Central memory CD8-positive, alpha-beta T cell (primary cell): ENCODE data around the gene RNF166.

Experiments used
- ATAC-seq: fragments of 150-1000 bp; cut with Tn5 transposase; replicated peaks from 2 replicates; pipeline ENCODE4 v1.10.0; 2022; ENCODE audit warnings: mild to moderate bottlenecking, moderate FRiP score, moderate number of reproducible peaks; ENCODE audit not compliant: poor library complexity, severe bottlenecking; ENCODE audit errors: extremely low read depth
- DNase-seq, 2 donors: peaks; one replicate each; pipeline ENCODE4 v3.0.0; 2021; ENCODE audit warnings: low spot score in 2 of 2
- H3K27ac Mint-ChIP-seq: one replicate; pipeline ENCODE4 v1.8.0; 2022; ENCODE audit warnings: low read depth, mild to moderate bottlenecking, moderate library complexity, mixed read lengths
- H3K27me3 Mint-ChIP-seq: one replicate; pipeline ENCODE4 v1.8.0; 2022; ENCODE audit warnings: mixed read lengths
- H3K36me3 Mint-ChIP-seq: one replicate; pipeline ENCODE4 v1.8.0; 2022; ENCODE audit warnings: mild to moderate bottlenecking, moderate library complexity, mixed read lengths; ENCODE audit not compliant: insufficient read depth
- H3K4me1 Mint-ChIP-seq: one replicate; pipeline ENCODE4 v1.8.0; 2022; ENCODE audit warnings: mixed read lengths
- H3K4me3 Mint-ChIP-seq: one replicate; pipeline ENCODE4 v1.8.0; 2022; ENCODE audit warnings: mild to moderate bottlenecking, moderate library complexity, mixed read lengths
- H3K9me3 Mint-ChIP-seq: one replicate; pipeline ENCODE4 v1.8.0; 2022; ENCODE audit warnings: mixed read lengths

Gene RNF166

DNA sequence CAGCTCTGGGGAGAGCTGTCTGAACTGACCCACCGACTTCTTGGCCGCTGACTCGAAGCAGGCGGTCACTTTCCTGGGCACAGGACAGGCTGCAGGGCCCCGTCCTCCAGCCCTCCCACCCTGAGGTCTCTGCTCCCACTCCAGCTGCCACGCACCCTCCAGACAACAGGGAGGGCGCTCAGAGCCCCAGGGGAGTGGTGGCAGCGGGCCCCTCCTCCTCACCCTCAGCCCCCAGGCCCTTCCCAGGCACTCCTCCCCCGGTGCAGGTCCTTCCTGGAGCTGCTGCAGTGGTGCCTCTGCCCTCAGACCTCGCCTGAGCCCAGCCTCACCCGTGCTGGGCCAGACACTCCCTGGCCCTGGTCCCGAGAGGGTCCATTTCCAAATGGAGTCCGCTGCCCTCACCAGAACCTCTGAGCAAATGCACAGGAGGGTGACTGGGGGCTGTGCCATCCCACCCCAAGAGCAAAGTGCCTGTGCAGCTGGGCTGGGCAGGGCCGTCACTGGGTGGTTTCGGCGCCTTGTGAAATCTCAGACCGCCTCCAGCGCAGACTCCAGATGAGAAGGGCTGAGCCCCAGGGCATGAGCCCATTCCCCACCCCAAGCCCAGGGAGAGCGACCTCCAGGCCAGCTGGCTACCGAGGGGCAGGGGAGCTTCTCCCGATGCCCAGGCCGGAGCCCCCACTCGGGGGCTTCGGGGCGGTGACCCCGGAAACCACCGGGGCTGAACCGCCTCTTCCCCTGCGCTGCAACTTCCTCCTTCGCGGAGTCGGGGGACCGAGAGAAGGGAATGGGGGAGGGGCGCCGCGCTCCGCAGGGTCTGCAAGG lies 56.1 kb downstream of the RNF166 start:
- Mint-ChIP-seq H3K27me3 (no peaks in the 10 kb centered on the region), H3K4me1 (peaks cover 17% of the 10 kb centered on the region), H3K4me3 (peak overlapping the region; percentile 87), H3K36me3 (peaks cover 29% of the 10 kb centered on the region), H3K27ac (peak overlapping the region; percentile 92), H3K9me3 (no peaks in the 10 kb centered on the region)
- no peak for ATAC-seq
- peak in 1 of 2 donors; percentile 35 for DNase-seq

DNA sequence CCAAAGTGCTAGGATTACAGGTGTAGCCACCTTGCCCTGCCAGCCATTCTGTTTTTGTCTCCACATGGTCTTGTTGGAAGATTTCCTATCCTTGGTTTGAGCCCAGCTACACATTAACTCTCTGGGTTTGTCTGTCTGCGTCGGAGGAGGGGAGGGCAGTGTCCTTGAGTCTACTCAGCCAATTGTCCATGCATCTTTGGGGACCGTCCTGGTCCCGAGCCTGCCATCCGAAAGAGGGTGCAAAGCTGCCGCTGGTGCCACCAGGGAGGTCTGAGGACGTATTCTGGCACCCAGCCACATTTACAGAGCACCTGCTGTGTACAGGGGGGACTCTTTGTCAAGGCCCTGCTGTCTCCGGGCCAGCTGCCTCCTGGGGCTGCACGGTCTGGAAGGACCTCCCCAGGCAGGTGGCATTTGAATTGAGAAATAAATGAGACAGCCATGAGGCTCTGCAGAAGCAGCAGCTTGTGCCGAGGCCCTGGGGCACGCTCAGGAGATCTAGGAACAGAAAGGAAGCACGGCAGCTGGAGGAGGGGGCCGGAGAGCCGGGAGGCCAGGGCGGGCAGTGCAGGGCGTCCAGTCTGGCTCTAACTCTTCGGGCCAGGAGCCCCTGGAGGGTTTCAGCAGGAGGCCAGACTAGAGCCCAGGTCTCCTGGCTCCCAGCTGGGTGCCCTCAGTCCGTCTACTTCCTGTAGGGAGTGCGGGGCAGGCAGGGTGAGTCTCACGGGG lies 56.8 kb downstream of the RNF166 start:
- Mint-ChIP-seq H3K27ac (peak overlapping the region; percentile 92), H3K27me3 (no peaks in the 10 kb centered on the region), H3K4me3 (peak overlapping the region; percentile 87), H3K9me3 (no peaks in the 10 kb centered on the region), H3K4me1 (peaks cover 24% of the 10 kb centered on the region), H3K36me3 (peaks cover 34% of the 10 kb centered on the region)
- no peak for ATAC-seq
- DNase-seq: no peak

DNA sequence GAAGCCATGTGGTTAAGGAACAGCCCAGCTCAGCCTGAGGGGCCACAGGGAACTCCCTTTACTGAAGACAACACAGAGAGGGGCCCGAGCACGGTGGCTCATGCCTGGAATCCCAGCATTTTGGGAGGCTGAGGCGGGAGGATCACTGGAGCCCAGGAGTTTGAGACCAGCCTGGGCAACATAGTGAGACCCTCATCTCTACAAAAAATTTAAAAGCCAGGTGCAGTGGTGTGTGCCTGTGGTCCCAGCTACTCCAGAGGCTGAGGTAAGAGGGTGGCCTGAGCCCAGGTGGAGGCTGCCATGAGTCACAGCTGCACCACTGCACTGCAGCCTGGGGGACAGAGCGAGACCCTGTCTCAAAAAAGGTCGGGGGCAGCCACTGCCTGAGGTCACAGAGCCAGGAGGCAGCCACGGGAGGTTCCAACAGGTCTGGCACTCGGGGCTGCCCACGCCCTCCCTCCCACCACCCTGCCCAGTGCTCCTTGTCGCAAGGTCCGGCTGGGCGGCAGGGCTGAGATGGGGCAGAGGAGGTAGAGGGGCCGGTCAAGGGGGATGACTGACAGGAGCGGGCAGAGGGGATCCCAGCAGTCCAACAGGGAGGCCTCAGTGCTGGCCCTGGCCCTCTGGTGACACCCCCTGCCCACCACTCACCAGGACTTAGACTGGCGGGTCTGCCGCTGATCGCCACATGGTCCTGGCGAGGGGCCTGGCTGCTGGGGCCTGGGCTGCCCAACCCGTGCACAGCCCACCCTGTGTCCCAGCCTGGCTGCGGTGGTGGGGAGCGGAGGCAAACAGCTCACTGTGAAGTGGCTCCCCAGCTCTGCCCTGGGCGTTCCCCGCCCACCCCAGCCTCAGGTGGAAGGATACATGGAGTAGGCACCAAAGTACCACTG lies 58.8 kb downstream of the RNF166 start:
- H3K27me3 Mint-ChIP-seq: no peaks in the 10 kb centered on the region
- H3K27ac Mint-ChIP-seq: no peak overlapping the region
- H3K9me3 Mint-ChIP-seq: no peaks in the 10 kb centered on the region
- DNase-seq: no peak
- ATAC-seq: no peak
- peaks cover 26% of the 10 kb centered on the region for H3K4me1 Mint-ChIP-seq
- H3K36me3 Mint-ChIP-seq: peaks cover 42% of the 10 kb centered on the region
- no peak overlapping the region for H3K4me3 Mint-ChIP-seq
